GM12878 (cell line): Measurements from ENCODE around the gene GNAO1. TPM values are rescaled to one million over a fixed set of nuclear protein-coding genes. Genes with fewer than 3 reads are reported as not detected.
A peak's percentile ranks its signal among the peaks of the same experiment; 100 is the strongest.

Experiments used
- ATAC-seq: fragments of 200-7000 bp; cut with Tn5 transposase; 3 replicates; pipeline ENCODE4 v1.9.1; 2020; ENCODE audit warnings: mild to moderate bottlenecking, moderate library complexity
- BruUV-seq: library from RNA; stranded (reverse); fragments of 400-500 nt; replicated peaks from 2 replicates; lab custom pipeline; 2021; lab: Mats Ljungman, UMichigan
- CTCF ChIA-PET: fragments of 300-600 bp; sonication (Branson Sonifier 250); formaldehyde crosslinking; extraction: SDS; loops from one replicate; lab custom pipeline; 2021; ENCODE audit warnings: inconsistent platforms; lab: Yijun Ruan, JAX
- POLR2A ChIA-PET: fragments of 350-600 bp; formaldehyde crosslinking; extraction: SDS; loops from one replicate; lab custom pipeline; 2021; ENCODE audit warnings: inconsistent platforms; lab: Charles Lee
- RAD21 ChIA-PET: fragments of 300-600 bp; sonication (Branson Sonifier 250); formaldehyde crosslinking; loops from one replicate; lab custom pipeline; 2023; ENCODE audit warnings: antibody characterized with exemption; ENCODE audit not compliant: unreplicated experiment; lab: Charles Lee
- SMC1A ChIA-PET: fragments of 300-600 bp; sonication (Branson Sonifier 250); formaldehyde crosslinking; loops from one replicate; lab custom pipeline; 2023; ENCODE audit not compliant: unreplicated experiment, uncharacterized antibody; lab: Charles Lee
- DNase-seq: peaks from one replicate; pipeline ENCODE4 v3.0.0-alpha.2; 2011; ENCODE audit warnings: low read depth, low spot score
- FAIRE-seq: peaks from 3 replicates; lab custom pipeline; 2011; peaks lifted over from hg19 to GRCh38; lab: Jason Lieb, UNC
- H2AFZ ChIP-seq: 2 replicates; pipeline ENCODE4 v1.6.0; 2011; ENCODE audit warnings: low read depth, low read length, control low read depth; ENCODE audit not compliant: control insufficient read depth
- H3K27ac ChIP-seq: 2 replicates; pipeline ENCODE4 v1.5.1; 2011; ENCODE audit warnings: control low read depth; ENCODE audit not compliant: control insufficient read depth, insufficient read depth
- H3K27me3 ChIP-seq, 2 experiments: replicated peaks in 1 of 2; 2 replicates each; pipeline versions ENCODE4 v1.6.0 to v1.6.1; 2011; ENCODE audit warnings: low read length in 1 of 2; ENCODE audit not compliant: control insufficient read depth in 2 of 2, insufficient read depth in 2 of 2
- H3K36me3 ChIP-seq, 2 experiments: 2 replicates each; pipeline ENCODE4 v1.5.1; 2011; ENCODE audit warnings: low read length in 1 of 2; ENCODE audit not compliant: control insufficient read depth in 2 of 2, insufficient read depth in 2 of 2
- H3K4me1 ChIP-seq: 2 replicates; pipeline ENCODE4 v1.6.1; 2011; ENCODE audit warnings: mild to moderate bottlenecking, low read length, moderate library complexity, mixed read lengths; ENCODE audit not compliant: control insufficient read depth, insufficient read depth
- H3K4me2 ChIP-seq: 2 replicates; pipeline ENCODE4 v1.6.0; 2011; ENCODE audit warnings: control low read depth; ENCODE audit not compliant: control insufficient read depth, insufficient read depth
- H3K4me3 ChIP-seq: fragments of 200-600 bp; sonication (generic); 2 replicates; pipeline ENCODE4 v1.5.1; 2016
- H3K79me2 ChIP-seq: 2 replicates; pipeline ENCODE4 v1.6.0; 2011; ENCODE audit warnings: low read length; ENCODE audit not compliant: control insufficient read depth, insufficient read depth
- H3K9ac ChIP-seq: 2 replicates; pipeline ENCODE4 v1.8.0; 2011; ENCODE audit warnings: low read length, control low read depth, mixed read lengths; ENCODE audit not compliant: control insufficient read depth, insufficient read depth
- H3K9me3 ChIP-seq: replicated peaks from 3 replicates; pipeline ENCODE4 v1.5.1; 2011; ENCODE audit warnings: mild to moderate bottlenecking, low read length; ENCODE audit not compliant: control insufficient read depth, insufficient read depth
- H4K20me1 ChIP-seq: 2 replicates; pipeline ENCODE4 v1.6.0; 2011; ENCODE audit not compliant: control insufficient read depth, insufficient read depth
- HDAC2 ChIP-seq: fragments of 200-600 bp; sonication (generic); IDR thresholded peaks from 2 replicates; pipeline ENCODE4 v1.6.1; 2017
- SRF ChIP-seq, 2 experiments: IDR thresholded peaks; 2 replicates each; pipeline ENCODE4 v1.6.1; 2011; ENCODE audit warnings: low read depth in 2 of 2, low read length in 2 of 2, mild to moderate bottlenecking in 1 of 2, moderate library complexity in 1 of 2
- STAT3 ChIP-seq: IDR thresholded peaks from 2 replicates; pipeline ENCODE4 v1.6.1; 2011; ENCODE audit warnings: low read depth, low read length, improper control_type of control experiment
- SUZ12 ChIP-seq: fragments of 200-600 bp; sonication (generic); IDR thresholded peaks from one replicate; pipeline ENCODE4 v1.6.1; 2018; ENCODE audit warnings: antibody characterized with exemption, mild to moderate bottlenecking; ENCODE audit not compliant: unreplicated experiment
- ZBED1 ChIP-seq: IDR thresholded peaks from 2 replicates; pipeline ENCODE4 v1.6.1; 2016; ENCODE audit warnings: borderline replicate concordance
- ZNF384 ChIP-seq: IDR thresholded peaks from 2 replicates; pipeline ENCODE4 v1.6.1; 2012; ENCODE audit warnings: low read depth, mild to moderate bottlenecking, low read length, improper control_type of control experiment, borderline replicate concordance
- WGBS: methylation state at CpG from one replicate; pipeline ENCODE4 v1.1.6; 2016; ENCODE audit warnings: low lambda C conversion rate; ENCODE audit not compliant: insufficient replicate concordance, insufficient coverage; ENCODE audit errors: missing lambda C conversion rate; 5-methylcytosine and 5-hydroxymethylcytosine counted together
- in situ Hi-C: fragments of 300-500 bp; cut with MboI; formaldehyde crosslinking; loops from 9 replicates; pipeline ENCODE4 v1.14.3; 2018; ENCODE audit warnings: mixed read lengths
- intact Hi-C: fragments of 100-400 bp; cut with micrococcal nuclease; formaldehyde crosslinking; loops from one replicate; pipeline ENCODE4 v1.14.2; 2022; ENCODE audit not compliant: unreplicated experiment
- polyA plus RNA-seq, 11 experiments: library from polyadenylated mRNA; depleted of rRNA in 4 of 11; unstranded in 6 of 11; stranded (reverse) in 5 of 11; fragments of >200 nt; fragmentation: Nextera tagmentation in 4 of 11; fragmentation: Illumina TruSeq in 1 of 11; extraction: Ambion mirVana in 4 of 11; extraction: Trizol in 1 of 11; gene quantifications; 1 replicate in 1 of 11; 2 replicates in 10 of 11; pipeline versions ENCODE4 v1.2.1 to v1.2.3, GENCODE V29; 2011 to 2016; ENCODE audit warnings: inconsistent platforms in 2 of 11, missing spikeins in 2 of 11, low read depth in 1 of 11
- total RNA-seq, 4 experiments: library from RNA; depleted of rRNA in 3 of 4; stranded (reverse); fragments of >200 nt in 3 of 4; fragmentation: Illumina TruSeq in 1 of 4; extraction: Trizol in 1 of 4; gene quantifications; 2 replicates each; pipeline versions ENCODE4 v1.2.1 to v1.2.3, GENCODE V29; 2013 to 2021
- TF ChIP-seq, protein P1 (sequence below): IDR thresholded peaks from 2 replicates; pipeline ENCODE4 v1.6.1; 2011; ENCODE audit warnings: low read depth, low read length, improper control_type of control experiment, borderline replicate concordance

GNAO1 gene
- total and polyA plus RNA-seq, 10 of the 15 experiments (the other 5 are each of a cell fraction or from before 2014, with no cell fraction given), result 0.05 to 0.28 (median 0.14) TPM; not detected in 6

GRCh38 chr16:56190048-56190676, 1.1 kb upstream of the GNAO1 start (continued):
- TF ChIP-seq, protein P1, sequence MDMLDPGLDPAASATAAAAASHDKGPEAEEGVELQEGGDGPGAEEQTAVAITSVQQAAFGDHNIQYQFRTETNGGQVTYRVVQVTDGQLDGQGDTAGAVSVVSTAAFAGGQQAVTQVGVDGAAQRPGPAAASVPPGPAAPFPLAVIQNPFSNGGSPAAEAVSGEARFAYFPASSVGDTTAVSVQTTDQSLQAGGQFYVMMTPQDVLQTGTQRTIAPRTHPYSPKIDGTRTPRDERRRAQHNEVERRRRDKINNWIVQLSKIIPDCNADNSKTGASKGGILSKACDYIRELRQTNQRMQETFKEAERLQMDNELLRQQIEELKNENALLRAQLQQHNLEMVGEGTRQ, result no peak
- no peak for TF ChIP-seq ZBED1
- TF ChIP-seq SRF (IDR thresholded peaks at IDR 0.05; ENCODE audit: low read depth in 2 of 2, low read length in 2 of 2), result no peak
- no peak for TF ChIP-seq HDAC2

- 12% methylated on average over 34 of the region's 50 CpGs for WGBS
These were observed 573 bp upstream of the GNAO1 start for GRCh38 chr16:56190677-56191155.

More at GRCh38 chr16:56190677-56191155, 573 bp upstream of the GNAO1 start:
- H3K36me3 ChIP-seq, result no peaks in the 10 kb centered on the region
- intact Hi-C loops, result no loop called here
- DNase-seq, result no peak
- no peak overlapping the region for H2AFZ ChIP-seq
- no peak overlapping the region for H3K27ac ChIP-seq
- ChIA-PET CTCF (no interaction called here), POLR2A (no interaction called here), SMC1A (no interaction called here), RAD21 (no interaction called here)
- no peaks in the 10 kb centered on the region for H4K20me1 ChIP-seq
- no peaks in the 10 kb centered on the region for H3K79me2 ChIP-seq
- H3K4me1 ChIP-seq, result no peaks in the 10 kb centered on the region
- TF ChIP-seq STAT3 (no peak), ZNF384 (no peak), SUZ12 (peak; percentile 91)
- peaks cover 17 to 40% of the 10 kb centered on the region in 2 experiments for H3K27me3 ChIP-seq
- no peak for FAIRE-seq
- H3K9me3 ChIP-seq, result no peaks in the 10 kb centered on the region; the same call in 2 of the 3 replicates
- H3K4me3 ChIP-seq, result no peak overlapping the region
- 0 out of 2 replicates have a peak overlapping the region, but pooled peaks have one; percentile 25 for H3K4me2 ChIP-seq
- in situ Hi-C loops, result no loop called here
- no TSS peak for BruUV-seq
- no peak overlapping the region for H3K9ac ChIP-seq
- no peak for ATAC-seq
